CD14-positive monocyte (primary cell): ENCODE data around the gene TTC31. TPM values are rescaled to one million over a fixed set of nuclear protein-coding genes. Genes with fewer than 3 reads are reported as not detected.

Experiments
- DNase-seq, 3 donors: peaks; one replicate each; pipeline ENCODE4 v3.0.0-alpha.2; 2011 to 2022
- H2AFZ ChIP-seq: 2 replicates; pipeline ENCODE4 v1.6.0; 2012; ENCODE audit warnings: mild to moderate bottlenecking, low read depth, low read length, inconsistent platforms; ENCODE audit not compliant: insufficient read depth, poor library complexity, severe bottlenecking
- H3K27ac ChIP-seq, 2 donors: 1 replicate in 1 of 2; 2 replicates in 1 of 2; pipeline ENCODE4 v1.5.1; 2012 to 2013; ENCODE audit warnings: low read length in 2 of 2, control low read depth in 1 of 2, inconsistent platforms in 1 of 2, low read depth in 1 of 2, mild to moderate bottlenecking in 1 of 2
- H3K27me3 ChIP-seq, 2 donors: one replicate each; pipeline versions ENCODE4 v1.6.0 to v1.6.1; 2011 to 2013; ENCODE audit warnings: low read length in 2 of 2; ENCODE audit not compliant: control insufficient read depth in 2 of 2, insufficient read depth in 2 of 2
- H3K36me3 ChIP-seq, 2 donors: replicated peaks in 1 of 2; 1 replicate in 1 of 2; 2 replicates in 1 of 2; pipeline versions ENCODE4 v1.5.1 to v1.6.1; 2012 to 2013; ENCODE audit warnings: low read length in 2 of 2, control low read depth in 1 of 2, inconsistent platforms in 1 of 2, mild to moderate bottlenecking in 1 of 2; ENCODE audit not compliant: insufficient read depth in 2 of 2, control insufficient read depth in 1 of 2
- H3K4me1 ChIP-seq, 2 donors: 1 replicate in 1 of 2; 2 replicates in 1 of 2; pipeline versions ENCODE4 v1.5.1 to v1.6.1; 2012 to 2013; ENCODE audit warnings: low read length in 2 of 2, control low read depth in 1 of 2, inconsistent platforms in 1 of 2, mild to moderate bottlenecking in 1 of 2, moderate library complexity in 1 of 2; ENCODE audit not compliant: insufficient read depth in 2 of 2, control insufficient read depth in 1 of 2
- H3K4me2 ChIP-seq: replicated peaks from 2 replicates; pipeline ENCODE3; 2012; ENCODE audit warnings: low read length, moderate library complexity, mild to moderate bottlenecking; ENCODE audit not compliant: poor library complexity, severe bottlenecking; ENCODE audit errors: extremely low read depth
- H3K4me3 ChIP-seq, 3 experiments: fragments of 200-600 bp in 1 of 3; sonication (generic) in 1 of 3; replicated peaks in 1 of 3; 1 replicate in 2 of 3; 2 replicates in 1 of 3; pipeline ENCODE4 v1.5.1; 2011 to 2013; ENCODE audit warnings: low read length in 3 of 3, mild to moderate bottlenecking in 3 of 3, control low read depth in 2 of 3, low read depth in 2 of 3, inconsistent platforms in 1 of 3, moderate library complexity in 1 of 3
- H3K79me2 ChIP-seq: 2 replicates; pipeline ENCODE4 v1.6.0; 2012; ENCODE audit warnings: mild to moderate bottlenecking, control low read depth, inconsistent platforms, low read length, moderate library complexity; ENCODE audit not compliant: insufficient read depth
- H3K9ac ChIP-seq: 2 replicates; pipeline ENCODE4 v1.6.0; 2017; ENCODE audit warnings: low read length, mild to moderate bottlenecking; ENCODE audit not compliant: insufficient read depth, poor library complexity, severe bottlenecking
- H3K9me3 ChIP-seq, 2 donors: replicated peaks in 1 of 2; 1 replicate in 1 of 2; 2 replicates in 1 of 2; pipeline versions ENCODE4 v1.5.1 to v1.6.1; 2012 to 2013; ENCODE audit warnings: low read length in 2 of 2, control low read depth in 1 of 2; ENCODE audit not compliant: control insufficient read depth in 1 of 2, insufficient read depth in 1 of 2
- H4K20me1 ChIP-seq: 2 replicates; pipeline ENCODE4 v1.6.0; 2012; ENCODE audit warnings: mild to moderate bottlenecking, low read length, control low read depth, moderate library complexity; ENCODE audit not compliant: insufficient read depth
- H3K27ac Mint-ChIP-seq, 7 donors: one replicate each; pipeline ENCODE4 v1.8.0; 2020; ENCODE audit warnings: mild to moderate bottlenecking in 7 of 7, mixed read lengths in 7 of 7, moderate library complexity in 6 of 7, inconsistent platforms in 2 of 7
- H3K27me3 Mint-ChIP-seq, 3 donors: one replicate each; pipeline ENCODE4 v1.8.0; 2021 to 2022; ENCODE audit warnings: low read depth in 3 of 3, mild to moderate bottlenecking in 3 of 3, mixed read lengths in 3 of 3, moderate library complexity in 3 of 3, inconsistent platforms in 1 of 3
- H3K36me3 Mint-ChIP-seq, 2 donors: one replicate each; pipeline ENCODE4 v1.8.0; 2020; ENCODE audit warnings: mixed read lengths in 2 of 2, inconsistent platforms in 1 of 2, mild to moderate bottlenecking in 1 of 2
- H3K4me1 Mint-ChIP-seq: one replicate; pipeline ENCODE4 v1.8.0; 2020; ENCODE audit warnings: mild to moderate bottlenecking, mixed read lengths
- H3K4me3 Mint-ChIP-seq, 2 donors: one replicate each; pipeline ENCODE4 v1.8.0; 2020; ENCODE audit warnings: mild to moderate bottlenecking in 2 of 2, mixed read lengths in 2 of 2, moderate library complexity in 1 of 2
- H3K9me3 Mint-ChIP-seq, 7 donors: one replicate each; pipeline ENCODE4 v1.8.0; 2020 to 2022; ENCODE audit warnings: mixed read lengths in 7 of 7, mild to moderate bottlenecking in 6 of 7, moderate library complexity in 6 of 7, inconsistent platforms in 2 of 7
- WGBS: methylation state at CpG from one replicate; pipeline ENCODE4 v1.1.5; 2013; ENCODE audit warnings: missing lambda C conversion rate; ENCODE audit not compliant: insufficient coverage; 5-methylcytosine and 5-hydroxymethylcytosine counted together
- intact Hi-C, 2 donors: fragments of 100-400 bp; cut with micrococcal nuclease; formaldehyde crosslinking; loops; one replicate each; pipeline versions ENCODE4 v1.15.0 to v1.15.1; 2023
- polyA plus RNA-seq, 3 donors: library from polyadenylated mRNA; depleted of rRNA in 1 of 3; unstranded in 2 of 3; stranded (reverse) in 1 of 3; fragments of 300-500 nt in 2 of 3; fragments of >200 nt in 1 of 3; fragmentation: Illumina TruSeq in 2 of 3; gene quantifications; 1 replicate in 2 of 3; 2 replicates in 1 of 3; pipeline ENCODE4 v1.2.3, GENCODE V29; 2012 to 2021
- TF ChIP-seq, protein P1 (sequence below): fragments of 200-600 bp; IDR thresholded peaks from one replicate; pipeline ENCODE4 v1.8.0; 2022; ENCODE audit warnings: antibody characterized with exemption, mild to moderate bottlenecking

The TTC31 gene
- polyA plus RNA-seq, 3 donors = 19.6 to 46.5 (median 21.3) TPM

- intact Hi-C loops = no loop called here
- Histone ChIP-seq H4K20me1 (no peaks in the 10 kb centered on the region), H3K4me2 (peak overlapping the region; percentile 88), H3K4me3 (peak overlapping the region in 1 of 3 experiments; percentile 85), H3K9ac (peak overlapping the region; percentile 75), H3K4me1 (peaks cover 69 to 74% of the 10 kb centered on the region in 2 donors), H3K79me2 (peaks cover 21% of the 10 kb centered on the region), H3K27me3 (peaks cover 51 to 60% of the 10 kb centered on the region in 2 donors), H3K9me3 (peaks cover 0 to 20% of the 10 kb centered on the region in 2 donors), H3K36me3 (no peaks in the 10 kb centered on the region), H3K27ac (no peak overlapping the region), H2AFZ (no peak overlapping the region)
- peaks cover 0 to 27% (median 4%) of the 10 kb centered on the region in 7 donors for H3K9me3 Mint-ChIP-seq
- TF ChIP-seq, protein P1, sequence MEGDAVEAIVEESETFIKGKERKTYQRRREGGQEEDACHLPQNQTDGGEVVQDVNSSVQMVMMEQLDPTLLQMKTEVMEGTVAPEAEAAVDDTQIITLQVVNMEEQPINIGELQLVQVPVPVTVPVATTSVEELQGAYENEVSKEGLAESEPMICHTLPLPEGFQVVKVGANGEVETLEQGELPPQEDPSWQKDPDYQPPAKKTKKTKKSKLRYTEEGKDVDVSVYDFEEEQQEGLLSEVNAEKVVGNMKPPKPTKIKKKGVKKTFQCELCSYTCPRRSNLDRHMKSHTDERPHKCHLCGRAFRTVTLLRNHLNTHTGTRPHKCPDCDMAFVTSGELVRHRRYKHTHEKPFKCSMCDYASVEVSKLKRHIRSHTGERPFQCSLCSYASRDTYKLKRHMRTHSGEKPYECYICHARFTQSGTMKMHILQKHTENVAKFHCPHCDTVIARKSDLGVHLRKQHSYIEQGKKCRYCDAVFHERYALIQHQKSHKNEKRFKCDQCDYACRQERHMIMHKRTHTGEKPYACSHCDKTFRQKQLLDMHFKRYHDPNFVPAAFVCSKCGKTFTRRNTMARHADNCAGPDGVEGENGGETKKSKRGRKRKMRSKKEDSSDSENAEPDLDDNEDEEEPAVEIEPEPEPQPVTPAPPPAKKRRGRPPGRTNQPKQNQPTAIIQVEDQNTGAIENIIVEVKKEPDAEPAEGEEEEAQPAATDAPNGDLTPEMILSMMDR = no peak
- H3K36me3 Mint-ChIP-seq = peaks cover 40 to 44% of the 10 kb centered on the region in 2 donors
- H3K27ac Mint-ChIP-seq = peak overlapping the region in 1 of 7 donors; percentile 34
- peaks cover 71% of the 10 kb centered on the region for H3K4me1 Mint-ChIP-seq
- peak overlapping the region; percentile 88 to 96 for H3K4me3 Mint-ChIP-seq
- WGBS = 77% methylated on average over 9 of the region's 18 CpGs
- no peak for DNase-seq
- H3K27me3 Mint-ChIP-seq = peaks cover 57 to 71% (median 58%) of the 10 kb centered on the region in 3 donors
Measured at GRCh38 chr2:74501335-74502071, 18.6 kb downstream of the TTC31 start.

- intact Hi-C loops = no loop called here
- Histone ChIP-seq H4K20me1 (no peaks in the 10 kb centered on the region), H3K36me3 (no peaks in the 10 kb centered on the region), H3K27me3 (peaks cover 45 to 53% of the 10 kb centered on the region in 2 donors), H3K9me3 (peaks cover 0 to 20% of the 10 kb centered on the region in 2 donors), H2AFZ (peak overlapping the region; percentile 92), H3K4me3 (peak overlapping the region; percentile 39 to 85 (median 77)), H3K9ac (peak overlapping the region; percentile 75), H3K79me2 (peaks cover 28% of the 10 kb centered on the region), H3K4me2 (peak overlapping the region; percentile 88), H3K27ac (peak overlapping the region in 1 of 2 donors; percentile 89), H3K4me1 (peaks cover 75 to 81% of the 10 kb centered on the region in 2 donors)
- Mint-ChIP-seq H3K36me3 (peaks cover 39 to 44% of the 10 kb centered on the region in 2 donors), H3K4me3 (peak overlapping the region; percentile 88 to 96), H3K4me1 (peaks cover 76% of the 10 kb centered on the region), H3K27me3 (peaks cover 50 to 64% (median 54%) of the 10 kb centered on the region in 3 donors), H3K27ac (peak overlapping the region in 5 of 7 donors; percentile 56 to 94 (median 92)), H3K9me3 (peaks cover 0 to 27% (median 4%) of the 10 kb centered on the region in 7 donors)
- TF ChIP-seq, protein P1 = no peak
- DNase-seq = no peak
- WGBS = 12% methylated on average over 18 of the region's 32 CpGs
Measured at GRCh38 chr2:74502147-74502719, 19.4 kb downstream of the TTC31 start.
